ENCODE measurements around the gene FAM47E. TPM values are rescaled to one million over a fixed set of nuclear protein-coding genes. Genes with fewer than 3 reads are reported as not detected.
A peak's percentile ranks its signal among the peaks of the same experiment; 100 is the strongest.

Gene FAM47E
- total and polyA plus RNA-seq, 4 donors: 0.85 to 2.5 (median 1.7) TPM

DNA sequence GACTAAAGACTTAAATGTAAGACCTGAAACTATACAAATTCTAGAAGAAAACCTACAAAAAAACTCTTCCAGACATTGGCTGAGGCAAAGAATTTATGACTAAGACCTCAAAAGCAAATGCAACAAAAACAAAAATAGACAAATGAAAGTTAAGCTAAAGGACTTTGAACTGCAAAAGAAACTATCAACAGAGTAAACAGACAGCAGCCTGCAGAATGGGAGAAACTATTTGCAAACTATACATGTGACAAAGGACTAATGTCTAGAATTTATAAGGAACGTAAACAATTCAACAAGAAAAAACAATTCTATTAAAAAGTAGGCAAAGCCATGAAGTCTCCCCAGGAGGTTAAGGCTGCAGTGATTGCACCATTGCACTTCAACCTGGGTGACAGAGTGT, 9.1 kb downstream of the FAM47E start:
- Histone ChIP-seq H3K4me1 (ENCODE audit: control insufficient read depth in 4 of 4, insufficient read depth in 4 of 4, low read length in 3 of 4) (peaks cover 3 to 18% (median 12%) of the 10 kb centered on the region in 4 donors), H3K4me3 (ENCODE audit: low read depth in 1 of 3, low read length in 3 of 3) (no peak overlapping the region), H3K9me3 (ENCODE audit: control insufficient read depth in 4 of 4, low read length in 3 of 4) (no peaks in the 10 kb centered on the region), H3K36me3 (ENCODE audit: control insufficient read depth in 4 of 4, insufficient read depth in 3 of 4, low read depth in 1 of 4, low read length in 3 of 4) (no peaks in the 10 kb centered on the region), H3K27me3 (ENCODE audit: control insufficient read depth in 4 of 4, insufficient read depth in 4 of 4, low read length in 3 of 4) (no peaks in the 10 kb centered on the region), H3K9ac (ENCODE audit: low read depth in 1 of 2, low read length in 2 of 2) (no peak overlapping the region), H3K27ac (ENCODE audit: low read depth in 1 of 2, low read length in 2 of 2) (peak overlapping the region; percentile 9 to 27)
- no peak for DNase-seq (ENCODE audit: low spot score)
- TF ChIP-seq, protein P1, sequence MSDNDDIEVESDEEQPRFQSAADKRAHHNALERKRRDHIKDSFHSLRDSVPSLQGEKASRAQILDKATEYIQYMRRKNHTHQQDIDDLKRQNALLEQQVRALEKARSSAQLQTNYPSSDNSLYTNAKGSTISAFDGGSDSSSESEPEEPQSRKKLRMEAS (IDR thresholded peaks at IDR 0.05): no peak
- TF ChIP-seq RAD21 (IDR thresholded peaks at IDR 0.05) (peak in 1 of 2 donors; percentile 11), SP1 (IDR thresholded peaks at IDR 0.05) (peak; percentile 68), JUND (IDR thresholded peaks at IDR 0.05) (no peak), HNF4A (conservative IDR thresholded peaks at IDR 0.05) (peak; percentile 80 to 83), FOXA2 (IDR thresholded peaks at IDR 0.05) (peak; percentile 29), RXRA (IDR thresholded peaks at IDR 0.05) (no peak), EGR1 (IDR thresholded peaks at IDR 0.05; ENCODE audit: low read depth in 2 of 2) (no peak), HNF4G (IDR thresholded peaks at IDR 0.05) (peak; percentile 41), GABPA (IDR thresholded peaks at IDR 0.05 in 1 of 2, conservative IDR thresholded peaks at IDR 0.05 in 1 of 2) (no peak), FOXA1 (IDR thresholded peaks at IDR 0.05) (no peak), TAF1 (conservative IDR thresholded peaks at IDR 0.05) (no peak), NR2F2 (IDR thresholded peaks at IDR 0.05) (no peak), REST (IDR thresholded peaks at IDR 0.05) (peak; percentile 22), YY1 (IDR thresholded peaks at IDR 0.05) (no peak)
- TF ChIP-seq, protein P2, sequence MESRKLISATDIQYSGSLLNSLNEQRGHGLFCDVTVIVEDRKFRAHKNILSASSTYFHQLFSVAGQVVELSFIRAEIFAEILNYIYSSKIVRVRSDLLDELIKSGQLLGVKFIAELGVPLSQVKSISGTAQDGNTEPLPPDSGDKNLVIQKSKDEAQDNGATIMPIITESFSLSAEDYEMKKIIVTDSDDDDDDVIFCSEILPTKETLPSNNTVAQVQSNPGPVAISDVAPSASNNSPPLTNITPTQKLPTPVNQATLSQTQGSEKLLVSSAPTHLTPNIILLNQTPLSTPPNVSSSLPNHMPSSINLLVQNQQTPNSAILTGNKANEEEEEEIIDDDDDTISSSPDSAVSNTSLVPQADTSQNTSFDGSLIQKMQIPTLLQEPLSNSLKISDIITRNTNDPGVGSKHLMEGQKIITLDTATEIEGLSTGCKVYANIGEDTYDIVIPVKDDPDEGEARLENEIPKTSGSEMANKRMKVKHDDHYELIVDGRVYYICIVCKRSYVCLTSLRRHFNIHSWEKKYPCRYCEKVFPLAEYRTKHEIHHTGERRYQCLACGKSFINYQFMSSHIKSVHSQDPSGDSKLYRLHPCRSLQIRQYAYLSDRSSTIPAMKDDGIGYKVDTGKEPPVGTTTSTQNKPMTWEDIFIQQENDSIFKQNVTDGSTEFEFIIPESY (IDR thresholded peaks at IDR 0.05): no peak
- TF ChIP-seq, protein P3, sequence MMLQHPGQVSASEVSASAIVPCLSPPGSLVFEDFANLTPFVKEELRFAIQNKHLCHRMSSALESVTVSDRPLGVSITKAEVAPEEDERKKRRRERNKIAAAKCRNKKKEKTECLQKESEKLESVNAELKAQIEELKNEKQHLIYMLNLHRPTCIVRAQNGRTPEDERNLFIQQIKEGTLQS (IDR thresholded peaks at IDR 0.05): no peak
- TF ChIP-seq, protein P4, sequence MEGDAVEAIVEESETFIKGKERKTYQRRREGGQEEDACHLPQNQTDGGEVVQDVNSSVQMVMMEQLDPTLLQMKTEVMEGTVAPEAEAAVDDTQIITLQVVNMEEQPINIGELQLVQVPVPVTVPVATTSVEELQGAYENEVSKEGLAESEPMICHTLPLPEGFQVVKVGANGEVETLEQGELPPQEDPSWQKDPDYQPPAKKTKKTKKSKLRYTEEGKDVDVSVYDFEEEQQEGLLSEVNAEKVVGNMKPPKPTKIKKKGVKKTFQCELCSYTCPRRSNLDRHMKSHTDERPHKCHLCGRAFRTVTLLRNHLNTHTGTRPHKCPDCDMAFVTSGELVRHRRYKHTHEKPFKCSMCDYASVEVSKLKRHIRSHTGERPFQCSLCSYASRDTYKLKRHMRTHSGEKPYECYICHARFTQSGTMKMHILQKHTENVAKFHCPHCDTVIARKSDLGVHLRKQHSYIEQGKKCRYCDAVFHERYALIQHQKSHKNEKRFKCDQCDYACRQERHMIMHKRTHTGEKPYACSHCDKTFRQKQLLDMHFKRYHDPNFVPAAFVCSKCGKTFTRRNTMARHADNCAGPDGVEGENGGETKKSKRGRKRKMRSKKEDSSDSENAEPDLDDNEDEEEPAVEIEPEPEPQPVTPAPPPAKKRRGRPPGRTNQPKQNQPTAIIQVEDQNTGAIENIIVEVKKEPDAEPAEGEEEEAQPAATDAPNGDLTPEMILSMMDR (IDR thresholded peaks at IDR 0.05; ENCODE audit: low read depth, low read length, missing input control): no peak
- 14% methylated on average over 1 of the region's 1 CpG for WGBS

Measured in liver (tissue), 9 donors.